ENCODE results near the gene CAMTA2. TPM values are rescaled to one million over a fixed set of nuclear protein-coding genes. Genes with fewer than 3 reads are reported as not detected.
A peak's percentile ranks its signal among the peaks of the same experiment; 100 is the strongest.

Gene CAMTA2
- total and polyA plus RNA-seq, 9 of the 15 experiments (the other 6 are each of a cell fraction or from before 2014, with no cell fraction given): 0.24 to 25.1 (median 6.3) TPM

DNA sequence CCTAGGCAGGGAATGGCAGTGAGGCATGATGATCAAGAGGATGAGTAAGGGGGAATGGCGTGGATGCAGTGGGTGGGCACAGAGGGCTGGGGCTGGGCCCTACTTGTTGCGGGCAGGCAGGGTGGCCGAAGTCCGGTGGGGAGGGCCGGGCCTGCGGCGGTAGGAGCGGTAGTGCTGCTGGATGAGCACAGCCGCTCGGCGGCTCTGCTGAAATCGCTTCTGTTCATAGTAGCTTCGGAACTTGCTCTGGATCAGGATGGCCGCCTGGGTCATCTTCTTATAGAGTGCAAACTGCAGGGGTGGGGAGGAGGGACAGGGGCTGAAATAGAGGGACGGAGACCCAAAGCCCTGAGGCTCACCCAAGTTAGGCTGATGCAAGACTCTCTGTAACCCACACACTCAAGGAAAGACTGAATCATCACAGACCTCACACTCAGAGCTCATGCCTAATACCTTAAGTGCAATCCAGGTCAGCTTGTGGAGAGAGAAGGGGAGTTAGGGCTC, 18.4 kb downstream of the CAMTA2 start (continued):
- TF ChIP-seq, protein P1, sequence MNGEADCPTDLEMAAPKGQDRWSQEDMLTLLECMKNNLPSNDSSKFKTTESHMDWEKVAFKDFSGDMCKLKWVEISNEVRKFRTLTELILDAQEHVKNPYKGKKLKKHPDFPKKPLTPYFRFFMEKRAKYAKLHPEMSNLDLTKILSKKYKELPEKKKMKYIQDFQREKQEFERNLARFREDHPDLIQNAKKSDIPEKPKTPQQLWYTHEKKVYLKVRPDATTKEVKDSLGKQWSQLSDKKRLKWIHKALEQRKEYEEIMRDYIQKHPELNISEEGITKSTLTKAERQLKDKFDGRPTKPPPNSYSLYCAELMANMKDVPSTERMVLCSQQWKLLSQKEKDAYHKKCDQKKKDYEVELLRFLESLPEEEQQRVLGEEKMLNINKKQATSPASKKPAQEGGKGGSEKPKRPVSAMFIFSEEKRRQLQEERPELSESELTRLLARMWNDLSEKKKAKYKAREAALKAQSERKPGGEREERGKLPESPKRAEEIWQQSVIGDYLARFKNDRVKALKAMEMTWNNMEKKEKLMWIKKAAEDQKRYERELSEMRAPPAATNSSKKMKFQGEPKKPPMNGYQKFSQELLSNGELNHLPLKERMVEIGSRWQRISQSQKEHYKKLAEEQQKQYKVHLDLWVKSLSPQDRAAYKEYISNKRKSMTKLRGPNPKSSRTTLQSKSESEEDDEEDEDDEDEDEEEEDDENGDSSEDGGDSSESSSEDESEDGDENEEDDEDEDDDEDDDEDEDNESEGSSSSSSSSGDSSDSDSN (IDR thresholded peaks at IDR 0.05; ENCODE audit: borderline replicate concordance in 1 of 2, low read depth in 2 of 2, low read length in 2 of 2): no peak
- TF ChIP-seq MAZ (CRISPR knock-in tag; conservative IDR thresholded peaks at IDR 0.05 in 1 of 2, IDR thresholded peaks at IDR 0.05 in 1 of 2) (no peak), SIX5 (IDR thresholded peaks at IDR 0.05; ENCODE audit: borderline replicate concordance in 1 of 2, insufficient read depth in 1 of 2, low read depth in 1 of 2, low read length in 2 of 2) (no peak), TEAD2 (tag; IDR thresholded peaks at IDR 0.05) (no peak), YY1 (IDR thresholded peaks at IDR 0.05; ENCODE audit: borderline replicate concordance in 1 of 3, control insufficient read depth in 1 of 3, extremely low read depth in 1 of 3, insufficient read depth in 3 of 3, insufficient read length in 1 of 3, insufficient replicate concordance in 2 of 3, low read depth in 1 of 3, low read length in 2 of 3) (no peak), KLF6 (CRISPR knock-in tag; IDR thresholded peaks at IDR 0.05; ENCODE audit: borderline replicate concordance) (no peak), EP300 (IDR thresholded peaks at IDR 0.05; ENCODE audit: low read length) (peak; percentile 51; the same call in 1 of the 2 replicates), ZSCAN29 (IDR thresholded peaks at IDR 0.05) (no peak), ZNF175 (CRISPR knock-in tag; IDR thresholded peaks at IDR 0.05; ENCODE audit: low read depth) (no peak; the same call in 1 of the 2 replicates)
- TF ChIP-seq, protein P2, sequence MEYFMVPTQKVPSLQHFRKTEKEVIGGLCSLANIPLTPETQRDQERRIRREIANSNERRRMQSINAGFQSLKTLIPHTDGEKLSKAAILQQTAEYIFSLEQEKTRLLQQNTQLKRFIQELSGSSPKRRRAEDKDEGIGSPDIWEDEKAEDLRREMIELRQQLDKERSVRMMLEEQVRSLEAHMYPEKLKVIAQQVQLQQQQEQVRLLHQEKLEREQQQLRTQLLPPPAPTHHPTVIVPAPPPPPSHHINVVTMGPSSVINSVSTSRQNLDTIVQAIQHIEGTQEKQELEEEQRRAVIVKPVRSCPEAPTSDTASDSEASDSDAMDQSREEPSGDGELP (CRISPR knock-in tag; IDR thresholded peaks at IDR 0.05; ENCODE audit: borderline replicate concordance): no peak
- TF ChIP-seq, protein P3, sequence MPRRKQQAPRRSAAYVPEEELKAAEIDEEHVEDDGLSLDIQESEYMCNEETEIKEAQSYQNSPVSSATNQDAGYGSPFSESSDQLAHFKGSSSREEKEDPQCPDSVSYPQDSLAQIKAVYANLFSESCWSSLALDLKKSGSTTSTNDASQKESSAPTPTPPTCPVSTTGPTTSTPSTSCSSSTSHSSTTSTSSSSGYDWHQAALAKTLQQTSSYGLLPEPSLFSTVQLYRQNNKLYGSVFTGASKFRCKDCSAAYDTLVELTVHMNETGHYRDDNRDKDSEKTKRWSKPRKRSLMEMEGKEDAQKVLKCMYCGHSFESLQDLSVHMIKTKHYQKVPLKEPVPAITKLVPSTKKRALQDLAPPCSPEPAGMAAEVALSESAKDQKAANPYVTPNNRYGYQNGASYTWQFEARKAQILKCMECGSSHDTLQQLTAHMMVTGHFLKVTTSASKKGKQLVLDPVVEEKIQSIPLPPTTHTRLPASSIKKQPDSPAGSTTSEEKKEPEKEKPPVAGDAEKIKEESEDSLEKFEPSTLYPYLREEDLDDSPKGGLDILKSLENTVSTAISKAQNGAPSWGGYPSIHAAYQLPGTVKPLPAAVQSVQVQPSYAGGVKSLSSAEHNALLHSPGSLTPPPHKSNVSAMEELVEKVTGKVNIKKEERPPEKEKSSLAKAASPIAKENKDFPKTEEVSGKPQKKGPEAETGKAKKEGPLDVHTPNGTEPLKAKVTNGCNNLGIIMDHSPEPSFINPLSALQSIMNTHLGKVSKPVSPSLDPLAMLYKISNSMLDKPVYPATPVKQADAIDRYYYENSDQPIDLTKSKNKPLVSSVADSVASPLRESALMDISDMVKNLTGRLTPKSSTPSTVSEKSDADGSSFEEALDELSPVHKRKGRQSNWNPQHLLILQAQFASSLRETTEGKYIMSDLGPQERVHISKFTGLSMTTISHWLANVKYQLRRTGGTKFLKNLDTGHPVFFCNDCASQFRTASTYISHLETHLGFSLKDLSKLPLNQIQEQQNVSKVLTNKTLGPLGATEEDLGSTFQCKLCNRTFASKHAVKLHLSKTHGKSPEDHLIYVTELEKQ (CRISPR knock-in tag; IDR thresholded peaks at IDR 0.05): no peak
- TF ChIP-seq, protein P4, sequence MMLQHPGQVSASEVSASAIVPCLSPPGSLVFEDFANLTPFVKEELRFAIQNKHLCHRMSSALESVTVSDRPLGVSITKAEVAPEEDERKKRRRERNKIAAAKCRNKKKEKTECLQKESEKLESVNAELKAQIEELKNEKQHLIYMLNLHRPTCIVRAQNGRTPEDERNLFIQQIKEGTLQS (IDR thresholded peaks at IDR 0.05): peak; percentile 92
- TF ChIP-seq, protein P4 (CRISPR knock-in tag; conservative IDR thresholded peaks at IDR 0.05): no peak
